GM12865 (cell line): ENCODE results near the gene PDXK.

ENCODE experiments used
- DNase-seq: peaks from one replicate; pipeline ENCODE4 v3.0.0; 2010; ENCODE audit warnings: low read depth
- H3K4me3 ChIP-seq: 2 replicates; pipeline ENCODE4 v1.5.1; 2011; ENCODE audit warnings: mild to moderate bottlenecking, low read depth, low read length, control low read depth
- CTCF ChIP-seq: IDR thresholded peaks from 2 replicates; pipeline ENCODE4 v1.5.1; 2011; ENCODE audit warnings: low read length, control low read depth, low read depth, inconsistent platforms; ENCODE audit not compliant: insufficient read depth; ENCODE audit errors: missing control alignments

Gene PDXK

GRCh38 chr21:43726686-43727518 is 8.0 kb downstream of the PDXK start:
- DNase-seq, result no peak
- no peak overlapping the region for H3K4me3 ChIP-seq
- TF ChIP-seq CTCF, result no peak

- DNase-seq, result no peak
- H3K4me3 ChIP-seq, result peak overlapping the region; percentile 56
- TF ChIP-seq CTCF, result no peak
Observed at GRCh38 chr21:43727519-43728153, 8.7 kb downstream of the PDXK start.

GRCh38 chr21:43728154-43728466 is 9.2 kb downstream of the PDXK start:
- H3K4me3 ChIP-seq, result peak overlapping the region; percentile 56
- TF ChIP-seq CTCF, result no peak
- peak; percentile 28 for DNase-seq

- DNase-seq, result peak; percentile 91
- H3K4me3 ChIP-seq, result peak overlapping the region; percentile 56
- TF ChIP-seq CTCF, result peak; percentile 3
Observed at GRCh38 chr21:43728467-43729390, 9.8 kb downstream of the PDXK start.

GRCh38 chr21:43731476-43731875 is 12.5 kb downstream of the PDXK start:
- DNase-seq, result no peak
- no peak for TF ChIP-seq CTCF
- no peak overlapping the region for H3K4me3 ChIP-seq

- no peak for TF ChIP-seq CTCF
- no peak for DNase-seq
- H3K4me3 ChIP-seq, result no peak overlapping the region
Observed at GRCh38 chr21:43731891-43732711, 13.2 kb downstream of the PDXK start.
